ENCODE data around the gene PLEKHO1.
"Not testable (repeated sequence)": the region's sequence is repeated elsewhere in the genome, so short reads cannot be mapped to it uniquely, and the experiment has no call there.

The PLEKHO1 gene

DNA sequence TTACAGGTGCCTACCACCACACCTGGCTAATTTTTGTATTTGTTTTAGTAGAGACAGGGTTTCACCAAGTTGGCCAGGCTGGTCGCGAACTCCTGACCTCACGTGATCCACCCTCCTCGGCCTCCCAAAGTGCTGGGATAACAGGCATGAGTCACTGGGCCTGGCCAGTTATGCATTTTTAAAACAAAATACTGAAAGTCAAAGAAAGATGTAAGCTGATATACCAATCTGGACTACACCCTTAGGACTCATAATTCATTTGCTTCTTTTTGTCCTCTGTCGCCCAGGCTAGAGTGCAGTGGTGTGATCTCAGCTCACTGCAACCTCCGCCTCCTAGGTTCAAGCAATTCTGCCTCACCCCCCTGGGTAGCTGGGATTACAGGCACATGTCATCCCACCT, 14.3 kb upstream of the PLEKHO1 start:
- H3K27me3 Mint-ChIP-seq; H3K36me3 Mint-ChIP-seq (ENCODE audit: low read depth); H3K4me1 Mint-ChIP-seq (ENCODE audit: low read depth); intact Hi-C loops (cut with micrococcal nuclease); H3K4me3 Mint-ChIP-seq; H3K27ac Mint-ChIP-seq; H3K9me3 Mint-ChIP-seq: not testable (repeated sequence)

DNA sequence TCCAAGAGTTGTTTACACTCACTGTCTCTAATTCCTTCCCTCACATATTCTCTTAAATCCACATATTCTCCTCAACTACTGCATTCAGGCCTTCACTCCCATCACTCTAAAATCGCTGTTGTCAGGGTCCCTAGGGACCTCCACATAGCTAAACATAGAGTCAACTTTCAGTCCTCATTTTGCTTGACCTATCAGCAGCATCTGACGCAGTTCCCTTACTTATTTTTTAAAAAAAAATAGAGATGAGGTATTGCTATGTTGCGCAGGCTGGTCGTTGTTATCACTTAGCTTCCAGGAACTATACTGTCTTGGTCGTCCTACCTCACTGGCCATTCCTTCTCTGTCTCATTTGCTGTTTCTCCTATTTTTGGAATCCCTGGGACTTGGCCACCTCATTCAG, 11.7 kb upstream of the PLEKHO1 start:
- Mint-ChIP-seq H3K9me3 (no peaks in the 10 kb centered on the region), H3K27me3 (no peaks in the 10 kb centered on the region), H3K4me3 (no peak overlapping the region), H3K27ac (no peak overlapping the region), H3K36me3 (ENCODE audit: low read depth) (no peaks in the 10 kb centered on the region), H3K4me1 (ENCODE audit: low read depth) (peaks cover 11% of the 10 kb centered on the region)
- intact Hi-C loops (cut with micrococcal nuclease), result no loop called here

DNA sequence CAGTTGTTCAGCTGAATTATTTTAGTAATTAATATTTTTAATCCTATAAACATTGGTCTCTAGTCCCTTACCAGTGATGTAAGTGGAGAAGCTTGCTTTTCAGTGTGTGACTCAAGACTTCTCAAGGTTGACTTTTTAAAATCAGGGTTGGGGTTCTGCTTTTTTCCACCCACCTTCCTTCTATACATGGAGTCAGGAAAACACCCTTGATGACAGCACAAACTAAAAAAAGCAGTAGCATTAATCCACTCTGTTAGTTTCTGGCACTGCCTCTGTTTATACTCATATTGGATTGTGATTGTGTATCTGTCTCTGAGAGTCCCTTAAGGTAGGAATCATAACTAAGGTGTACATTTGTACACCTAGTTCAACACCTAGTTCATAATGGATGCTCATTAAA, 8.3 kb upstream of the PLEKHO1 start:
- Mint-ChIP-seq H3K4me1 (ENCODE audit: low read depth) (peaks cover 26% of the 10 kb centered on the region), H3K27ac (no peak overlapping the region), H3K27me3 (no peaks in the 10 kb centered on the region), H3K9me3 (no peaks in the 10 kb centered on the region), H3K36me3 (ENCODE audit: low read depth) (peaks cover 14% of the 10 kb centered on the region), H3K4me3 (no peak overlapping the region)
- intact Hi-C loops (cut with micrococcal nuclease), result loop anchor here (10.0 kb wide), 1 partner anchor 47 kb away; no protein-coding TSS in a partner anchor

DNA sequence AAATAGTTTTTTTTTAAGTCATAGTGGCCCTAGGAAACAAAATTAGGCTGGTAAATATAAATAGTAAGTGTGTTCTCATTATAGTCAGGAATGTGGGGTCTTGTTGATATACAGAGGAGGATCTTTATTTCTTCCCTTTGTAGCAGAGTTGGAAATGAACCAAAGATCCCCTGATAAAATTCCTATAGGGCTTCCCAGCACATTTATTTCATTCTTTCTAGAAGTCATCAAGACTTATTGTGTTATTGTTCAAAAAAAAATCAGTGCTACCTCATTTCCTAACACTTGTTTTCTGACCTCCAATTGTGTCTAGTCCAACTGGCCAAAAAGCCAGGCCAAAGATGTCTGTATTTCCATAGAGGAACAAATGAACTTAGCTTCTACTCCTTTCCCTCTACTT, 7.6 kb upstream of the PLEKHO1 start:
- peaks cover 21% of the 10 kb centered on the region for H3K36me3 Mint-ChIP-seq (ENCODE audit: low read depth)
- H3K27ac Mint-ChIP-seq, result no peak overlapping the region
- peaks cover 1% of the 10 kb centered on the region for H3K27me3 Mint-ChIP-seq
- no peak overlapping the region for H3K4me3 Mint-ChIP-seq
- peaks cover 32% of the 10 kb centered on the region for H3K4me1 Mint-ChIP-seq (ENCODE audit: low read depth)
- no peaks in the 10 kb centered on the region for H3K9me3 Mint-ChIP-seq
- intact Hi-C loops (cut with micrococcal nuclease), result loop anchor here (10.0 kb wide), 1 partner anchor 47 kb away; no protein-coding TSS in a partner anchor

- H3K4me1 Mint-ChIP-seq (ENCODE audit: low read depth), result peaks cover 55% of the 10 kb centered on the region
- no peak overlapping the region for H3K27ac Mint-ChIP-seq
- H3K9me3 Mint-ChIP-seq, result no peaks in the 10 kb centered on the region
- intact Hi-C loops (cut with micrococcal nuclease), result loop anchor here (10.0 kb wide), 1 partner anchor 50 kb away; no protein-coding TSS in a partner anchor
- no peak overlapping the region for H3K4me3 Mint-ChIP-seq
- H3K36me3 Mint-ChIP-seq (ENCODE audit: low read depth), result peaks cover 32% of the 10 kb centered on the region
- peaks cover 2% of the 10 kb centered on the region for H3K27me3 Mint-ChIP-seq
Observed at GRCh38 chr1:150144606-150145005, 5.1 kb upstream of the PLEKHO1 start.

DNA sequence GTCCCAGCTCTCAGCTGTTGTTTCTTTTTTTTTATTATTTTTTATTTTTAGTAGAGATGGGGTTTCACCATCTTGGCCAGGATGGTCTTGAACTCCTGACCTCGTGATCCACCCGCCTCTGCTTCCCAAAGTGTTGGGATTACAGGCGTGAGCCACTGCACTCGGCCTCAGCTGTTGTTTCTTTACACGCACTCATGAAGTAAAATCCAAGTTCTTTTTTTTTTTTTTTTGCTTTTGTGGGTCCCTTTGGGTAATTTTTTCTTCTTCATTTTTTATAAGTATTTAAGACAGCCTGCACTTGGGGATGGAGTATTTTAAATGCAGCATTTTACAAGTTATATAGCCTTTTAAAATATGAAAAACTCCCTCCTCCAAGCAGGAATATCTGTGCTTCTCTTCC, 3.7 kb upstream of the PLEKHO1 start:
- peaks cover 49% of the 10 kb centered on the region for H3K4me1 Mint-ChIP-seq (ENCODE audit: low read depth)
- not testable (repeated sequence) for H3K4me3 Mint-ChIP-seq

DNA sequence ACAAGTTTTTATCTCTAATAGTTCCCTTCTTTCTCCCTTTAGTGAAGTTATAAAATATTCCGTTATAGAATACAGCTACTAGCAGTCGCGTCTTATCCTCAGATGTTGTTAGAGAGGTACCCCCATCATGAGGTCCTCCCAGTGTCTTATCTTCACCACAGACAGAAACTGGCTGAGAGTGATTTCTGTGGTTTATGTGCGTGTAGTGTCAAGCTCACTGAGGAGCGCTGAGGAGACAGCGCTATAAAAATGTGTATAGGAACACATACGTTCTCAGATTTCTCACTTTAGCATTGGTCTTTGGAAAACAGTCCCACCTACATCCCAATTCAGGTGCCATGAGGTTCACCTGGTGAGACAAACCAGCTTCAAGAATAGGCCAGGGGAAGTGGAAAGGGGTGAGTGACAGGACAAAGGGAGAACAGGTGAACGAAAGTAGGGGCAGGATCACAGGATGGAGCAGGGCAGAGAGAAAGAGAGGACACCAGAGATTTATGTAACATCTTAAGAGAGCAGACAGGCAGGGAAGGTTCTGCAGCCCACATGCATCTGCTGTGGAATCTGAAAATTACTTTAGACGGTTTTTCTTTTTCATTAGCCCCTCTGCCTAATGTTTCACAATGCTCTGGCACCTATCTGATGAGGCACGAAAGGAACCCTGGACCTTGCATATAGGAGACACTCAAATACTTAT, 2.7 kb upstream of the PLEKHO1 start:
- peaks cover 2% of the 10 kb centered on the region for H3K27me3 Mint-ChIP-seq
- H3K36me3 Mint-ChIP-seq (ENCODE audit: low read depth), result peaks cover 53% of the 10 kb centered on the region
- intact Hi-C loops (cut with micrococcal nuclease), result loop anchor here (10.0 kb wide), 1 partner anchor 52 kb away; no protein-coding TSS in a partner anchor
- no peak overlapping the region for H3K4me3 Mint-ChIP-seq
- no peaks in the 10 kb centered on the region for H3K9me3 Mint-ChIP-seq
- H3K4me1 Mint-ChIP-seq (ENCODE audit: low read depth), result peaks cover 51% of the 10 kb centered on the region
- H3K27ac Mint-ChIP-seq, result no peak overlapping the region

More for the DNA sequence above, 3.7 kb upstream of the PLEKHO1 start:
- H3K27ac Mint-ChIP-seq, H3K27me3 Mint-ChIP-seq, H3K9me3 Mint-ChIP-seq: not testable (repeated sequence)
- intact Hi-C loops (cut with micrococcal nuclease), result loop anchor here (10.0 kb wide), 1 partner anchor 51 kb away; no protein-coding TSS in a partner anchor
- peaks cover 43% of the 10 kb centered on the region for H3K36me3 Mint-ChIP-seq (ENCODE audit: low read depth)

DNA sequence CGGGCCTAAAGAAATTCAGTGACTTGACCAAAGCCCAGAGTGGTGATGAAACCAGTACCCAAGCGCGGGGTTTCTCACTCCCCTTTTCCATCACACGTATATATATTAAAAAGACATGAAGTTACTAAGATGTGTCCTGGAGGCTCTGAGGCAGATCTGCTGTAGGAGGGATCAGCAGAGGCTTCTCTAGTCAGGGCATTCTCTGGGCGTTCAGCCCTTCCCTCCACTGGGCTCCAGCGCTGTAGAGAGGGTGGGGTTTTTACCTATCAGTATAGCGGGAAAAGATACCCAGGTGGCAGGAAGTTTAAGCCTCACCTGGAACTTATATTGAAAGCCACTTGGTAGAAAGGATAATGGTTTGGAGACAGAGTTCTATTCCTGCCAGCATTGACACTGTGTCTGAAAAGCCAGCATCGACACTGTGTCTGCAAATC, 862 bp upstream of the PLEKHO1 start:
- Mint-ChIP-seq H3K4me1 (ENCODE audit: low read depth) (peaks cover 65% of the 10 kb centered on the region), H3K9me3 (no peaks in the 10 kb centered on the region), H3K36me3 (ENCODE audit: low read depth) (peaks cover 66% of the 10 kb centered on the region), H3K27me3 (peaks cover 2% of the 10 kb centered on the region), H3K27ac (peak overlapping the region; percentile 92), H3K4me3 (peak overlapping the region; percentile 92)
- intact Hi-C loops (cut with micrococcal nuclease), result loop anchor here (2.0 to 10.0 kb wide), 2 partner anchors 14 to 54 kb away; no protein-coding TSS in a partner anchor

- peaks cover 69% of the 10 kb centered on the region for H3K4me1 Mint-ChIP-seq (ENCODE audit: low read depth)
- peak overlapping the region; percentile 92 for H3K27ac Mint-ChIP-seq
- H3K4me3 Mint-ChIP-seq, result peak overlapping the region; percentile 97
- H3K36me3 Mint-ChIP-seq (ENCODE audit: low read depth), result peaks cover 75% of the 10 kb centered on the region
- intact Hi-C loops (cut with micrococcal nuclease), result loop anchor here (1.0 kb wide), 1 partner anchor 8 kb away; no protein-coding TSS in a partner anchor
- H3K9me3 Mint-ChIP-seq, result no peaks in the 10 kb centered on the region
- peaks cover 2% of the 10 kb centered on the region for H3K27me3 Mint-ChIP-seq
Observed at GRCh38 chr1:150150133-150151021, 661 bp downstream of the PLEKHO1 start.

GRCh38 chr1:150151291-150152181, 1.8 kb downstream of the PLEKHO1 start:
- H3K27ac Mint-ChIP-seq, result peak overlapping the region; percentile 92
- peaks cover 76% of the 10 kb centered on the region for H3K4me1 Mint-ChIP-seq (ENCODE audit: low read depth)
- intact Hi-C loops (cut with micrococcal nuclease), result no loop called here
- H3K9me3 Mint-ChIP-seq, result no peaks in the 10 kb centered on the region
- H3K27me3 Mint-ChIP-seq, result peaks cover 2% of the 10 kb centered on the region
- peaks cover 83% of the 10 kb centered on the region for H3K36me3 Mint-ChIP-seq (ENCODE audit: low read depth)
- H3K4me3 Mint-ChIP-seq, result peak overlapping the region; percentile 97

GRCh38 chr1:150152182-150152536, 2.4 kb downstream of the PLEKHO1 start:
- H3K27me3 Mint-ChIP-seq, result no peaks in the 10 kb centered on the region
- peak overlapping the region; percentile 92 for H3K27ac Mint-ChIP-seq
- intact Hi-C loops (cut with micrococcal nuclease), result no loop called here
- no peaks in the 10 kb centered on the region for H3K9me3 Mint-ChIP-seq
- peak overlapping the region; percentile 97 for H3K4me3 Mint-ChIP-seq
- H3K36me3 Mint-ChIP-seq (ENCODE audit: low read depth), result peaks cover 83% of the 10 kb centered on the region
- peaks cover 76% of the 10 kb centered on the region for H3K4me1 Mint-ChIP-seq (ENCODE audit: low read depth)

DNA sequence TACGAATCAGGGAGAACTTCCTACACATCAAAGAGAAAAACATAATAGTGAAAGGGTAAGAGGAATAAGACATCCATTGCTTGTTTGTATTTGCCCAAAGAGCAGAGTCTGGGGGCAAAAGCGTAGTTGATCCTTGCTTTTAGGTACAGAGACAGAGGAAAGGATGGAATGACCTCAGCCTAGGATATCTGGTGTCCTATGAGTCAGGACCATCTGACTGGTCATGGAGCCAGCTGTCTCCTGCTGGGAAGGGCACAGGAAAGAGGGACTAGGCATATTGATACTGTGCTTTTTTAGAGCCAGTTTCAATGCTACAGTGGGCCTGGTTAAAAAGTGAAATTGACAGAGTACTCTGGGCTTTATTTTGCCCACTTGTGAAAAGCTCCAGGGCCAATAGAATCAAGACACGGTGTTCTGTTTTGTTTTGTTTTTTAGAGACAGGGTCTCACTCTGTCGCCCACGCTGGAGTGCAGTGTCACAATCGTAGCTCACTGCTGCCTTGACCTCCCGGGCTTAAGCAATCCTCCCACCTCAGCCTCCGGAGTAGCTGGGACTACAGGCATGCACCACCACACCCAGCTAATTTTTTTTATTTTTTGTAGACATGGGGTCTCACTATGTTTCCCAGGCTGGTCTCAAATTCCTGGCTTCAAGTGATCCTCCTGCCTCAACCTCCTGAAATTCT, 3.2 kb downstream of the PLEKHO1 start:
- peaks cover 89% of the 10 kb centered on the region for H3K36me3 Mint-ChIP-seq (ENCODE audit: low read depth)
- peak overlapping the region; percentile 92 for H3K27ac Mint-ChIP-seq
- H3K4me3 Mint-ChIP-seq, result peak overlapping the region; percentile 97
- intact Hi-C loops (cut with micrococcal nuclease), result no loop called here
- H3K27me3 Mint-ChIP-seq, result no peaks in the 10 kb centered on the region
- H3K4me1 Mint-ChIP-seq (ENCODE audit: low read depth), result peaks cover 78% of the 10 kb centered on the region
- no peaks in the 10 kb centered on the region for H3K9me3 Mint-ChIP-seq

GRCh38 chr1:150154143-150154542, 4.4 kb downstream of the PLEKHO1 start:
- Mint-ChIP-seq H3K9me3 (no peaks in the 10 kb centered on the region), H3K4me1 (ENCODE audit: low read depth) (peaks cover 78% of the 10 kb centered on the region), H3K27me3 (no peaks in the 10 kb centered on the region), H3K36me3 (ENCODE audit: low read depth) (peaks cover 98% of the 10 kb centered on the region), H3K4me3 (peak overlapping the region; percentile 97), H3K27ac (peak overlapping the region; percentile 92)
- intact Hi-C loops (cut with micrococcal nuclease), result no loop called here
